H9 (cell line): ENCODE measurements around the gene RANBP3. TPM values are rescaled to one million over a fixed set of nuclear protein-coding genes. Genes with fewer than 3 reads are reported as not detected.

Source experiments
- DNase-seq: peaks from one replicate; pipeline ENCODE4 v3.0.0-alpha.2; 2017
- H2AFZ ChIP-seq: one replicate; pipeline ENCODE4 v1.6.1; 2013; ENCODE audit warnings: mild to moderate bottlenecking, low read length, control low read depth, moderate library complexity
- H2AK5ac ChIP-seq: 2 replicates; pipeline ENCODE4 v1.6.1; 2013; ENCODE audit warnings: low read length, control low read depth, mixed read lengths; ENCODE audit not compliant: insufficient read length
- H2BK120ac ChIP-seq: one replicate; pipeline ENCODE4 v1.6.1; 2013; ENCODE audit warnings: low read depth, mild to moderate bottlenecking, low read length, control low read depth, inconsistent platforms; ENCODE audit not compliant: poor library complexity, severe bottlenecking
- H2BK12ac ChIP-seq: 2 replicates; pipeline ENCODE4 v1.6.1; 2013; ENCODE audit warnings: low read length, control low read depth, mixed read lengths, low read depth; ENCODE audit not compliant: insufficient read length
- H2BK15ac ChIP-seq: 2 replicates; pipeline ENCODE4 v1.6.1; 2013; ENCODE audit warnings: low read depth, low read length, control low read depth
- H2BK20ac ChIP-seq: one replicate; pipeline ENCODE4 v1.6.1; 2013; ENCODE audit warnings: low read depth, mild to moderate bottlenecking, low read length, control low read depth, inconsistent platforms; ENCODE audit not compliant: poor library complexity, severe bottlenecking
- H2BK5ac ChIP-seq: 2 replicates; pipeline ENCODE4 v1.6.1; 2013; ENCODE audit warnings: low read length, control low read depth, mixed read lengths; ENCODE audit not compliant: insufficient read length
- H3K14ac ChIP-seq: 2 replicates; pipeline ENCODE4 v1.6.1; 2013; ENCODE audit warnings: low read length, control low read depth; ENCODE audit not compliant: insufficient read depth
- H3K18ac ChIP-seq: 2 replicates; pipeline ENCODE4 v1.6.1; 2013; ENCODE audit warnings: low read depth, mild to moderate bottlenecking, mixed read lengths, low read length, control low read depth; ENCODE audit not compliant: insufficient read length
- H3K23ac ChIP-seq: 2 replicates; pipeline ENCODE4 v1.6.1; 2013; ENCODE audit warnings: low read length, control low read depth, mixed read lengths, low read depth; ENCODE audit not compliant: insufficient read length
- H3K23me2 ChIP-seq: 2 replicates; pipeline ENCODE4 v1.6.1; 2013; ENCODE audit warnings: low read depth, mild to moderate bottlenecking, mixed read lengths, low read length, control low read depth; ENCODE audit not compliant: insufficient read length, poor library complexity, severe bottlenecking
- H3K27ac ChIP-seq: 2 replicates; pipeline ENCODE4 v1.5.1; 2013; ENCODE audit warnings: low read length, control low read depth, mixed read lengths, low read depth; ENCODE audit not compliant: insufficient read length
- H3K27me3 ChIP-seq: 2 replicates; pipeline ENCODE4 v1.6.1; 2013; ENCODE audit warnings: low read length, control low read depth, inconsistent platforms; ENCODE audit not compliant: insufficient read depth
- H3K4ac ChIP-seq: 2 replicates; pipeline ENCODE4 v1.6.1; 2013; ENCODE audit warnings: low read depth, mild to moderate bottlenecking, control low read depth, inconsistent platforms, low read length, moderate library complexity
- H3K4me1 ChIP-seq: 2 replicates; pipeline ENCODE4 v1.6.1; 2013; ENCODE audit warnings: low read length, control low read depth, inconsistent platforms; ENCODE audit not compliant: insufficient read depth
- H3K4me2 ChIP-seq: 2 replicates; pipeline ENCODE4 v1.6.1; 2013; ENCODE audit warnings: low read length, control low read depth, mixed read lengths; ENCODE audit not compliant: insufficient read length, insufficient read depth
- H3K56ac ChIP-seq: 2 replicates; pipeline ENCODE4 v1.6.1; 2013; ENCODE audit warnings: low read depth, mild to moderate bottlenecking, mixed read lengths, low read length, control low read depth; ENCODE audit not compliant: insufficient read length
- H3K79me1 ChIP-seq: 2 replicates; pipeline ENCODE4 v1.6.1; 2013; ENCODE audit warnings: low read depth, mild to moderate bottlenecking, moderate library complexity, low read length, control low read depth, inconsistent platforms; ENCODE audit not compliant: insufficient read depth, poor library complexity, severe bottlenecking
- H3K79me2 ChIP-seq: 2 replicates; pipeline ENCODE4 v1.6.1; 2013; ENCODE audit warnings: low read length, control low read depth, inconsistent platforms; ENCODE audit not compliant: insufficient read depth
- H3K9ac ChIP-seq: 2 replicates; pipeline ENCODE4 v1.6.1; 2013; ENCODE audit warnings: low read length, control low read depth, mixed read lengths; ENCODE audit not compliant: insufficient read length; ENCODE audit errors: extremely low read depth
- H3K9me3 ChIP-seq: one replicate; pipeline ENCODE4 v1.6.1; 2013; ENCODE audit warnings: low read depth, low read length, inconsistent platforms; ENCODE audit not compliant: control insufficient read depth
- H3T11ph ChIP-seq: one replicate; pipeline ENCODE4 v1.6.1; 2013; ENCODE audit warnings: mild to moderate bottlenecking, low read length, control low read depth, inconsistent platforms
- H4K20me1 ChIP-seq: one replicate; pipeline ENCODE4 v1.6.1; 2013; ENCODE audit not compliant: control insufficient read depth, insufficient read length, insufficient read depth
- H4K5ac ChIP-seq: 2 replicates; pipeline ENCODE4 v1.6.1; 2013; ENCODE audit warnings: low read depth, mild to moderate bottlenecking, mixed read lengths, low read length, control low read depth; ENCODE audit not compliant: insufficient read length
- H4K8ac ChIP-seq: replicated peaks from 2 replicates; pipeline ENCODE4 v1.6.1; 2013; ENCODE audit warnings: low read length, control low read depth, mixed read lengths, low read depth; ENCODE audit not compliant: insufficient read length
- H4K91ac ChIP-seq: 2 replicates; pipeline ENCODE4 v1.6.1; 2013; ENCODE audit warnings: low read depth, mild to moderate bottlenecking, moderate library complexity, mixed read lengths, low read length, control low read depth; ENCODE audit not compliant: insufficient read length
- H3K27ac Mint-ChIP-seq, 3 experiments: 2 replicates in 2 of 3; 3 replicates in 1 of 3; pipeline ENCODE4 v1.8.0; 2020 to 2021; ENCODE audit warnings: mixed read lengths in 3 of 3, mild to moderate bottlenecking in 1 of 3, moderate library complexity in 1 of 3
- H3K27me3 Mint-ChIP-seq: 2 replicates; pipeline ENCODE4 v1.8.0; 2021; ENCODE audit warnings: low read depth, mild to moderate bottlenecking, moderate library complexity, mixed read lengths
- H3K36me3 Mint-ChIP-seq, 3 experiments: 2 replicates in 2 of 3; 3 replicates in 1 of 3; pipeline ENCODE4 v1.8.0; 2020 to 2021; ENCODE audit warnings: low read depth in 3 of 3, mixed read lengths in 3 of 3; ENCODE audit not compliant: insufficient read depth in 1 of 3
- H3K4me1 Mint-ChIP-seq, 2 experiments: 2 replicates each; pipeline ENCODE4 v1.8.0; 2020; ENCODE audit warnings: mixed read lengths in 2 of 2
- H3K4me3 Mint-ChIP-seq, 2 experiments: 2 replicates in 1 of 2; 3 replicates in 1 of 2; pipeline ENCODE4 v1.8.0; 2020 to 2021; ENCODE audit warnings: mild to moderate bottlenecking in 2 of 2, mixed read lengths in 2 of 2, moderate library complexity in 1 of 2
- H3K9me3 Mint-ChIP-seq, 2 experiments: 2 replicates in 1 of 2; 3 replicates in 1 of 2; pipeline ENCODE4 v1.8.0; 2020; ENCODE audit warnings: mild to moderate bottlenecking in 2 of 2, mixed read lengths in 2 of 2, moderate library complexity in 1 of 2
- CTCF ChIP-seq: fragments of 200-600 bp; sonication (generic); conservative IDR thresholded peaks from 3 replicates; pipeline ENCODE4 v1.8.0; 2021; ENCODE audit warnings: antibody characterized with exemption, mild to moderate bottlenecking
- WGBS: extraction: QIAGEN DNeasy Blood & Tissue Kit; methylation state at CpG from one replicate; pipeline ENCODE4 v1.1.7; 2013; ENCODE audit warnings: missing lambda C conversion rate, low lambda C conversion rate, mixed read lengths; ENCODE audit not compliant: insufficient read length; ENCODE audit errors: extremely low coverage; 5-methylcytosine and 5-hydroxymethylcytosine counted together
- total RNA-seq: library from RNA; stranded (reverse); gene quantifications from 2 replicates; pipeline ENCODE4 v1.2.1, GENCODE V29; 2021

The RANBP3 gene
- total RNA-seq, 1 experiment from 2014 or later: 86.5 TPM

GRCh38 chr19:5916181-5916708, 61.7 kb downstream of the RANBP3 start:
- Histone ChIP-seq H3K79me1 (no peaks in the 10 kb centered on the region), H3K4me2 (no peak overlapping the region), H3K18ac (no peak overlapping the region), H3K23ac (no peak overlapping the region), H2AFZ (no peak overlapping the region), H3T11ph (no peak overlapping the region), H2BK20ac (no peak overlapping the region), H2BK120ac (no peak overlapping the region), H3K4ac (no peak overlapping the region), H3K56ac (no peak overlapping the region), H4K8ac (no peak overlapping the region), H4K20me1 (no peaks in the 10 kb centered on the region), H2BK12ac (no peak overlapping the region), H3K4me1 (no peaks in the 10 kb centered on the region), H3K79me2 (no peaks in the 10 kb centered on the region), H3K9ac (no peak overlapping the region), H2BK15ac (no peak overlapping the region), H4K91ac (no peak overlapping the region), H2BK5ac (no peak overlapping the region), H4K5ac (no peak overlapping the region), H3K23me2 (no peaks in the 10 kb centered on the region), H2AK5ac (no peak overlapping the region), H3K9me3 (no peaks in the 10 kb centered on the region), H3K27me3 (no peaks in the 10 kb centered on the region), H3K14ac (no peak overlapping the region), H3K27ac (no peak overlapping the region)
- no CpG with 5 or more reads among the region's 14 CpGs for WGBS
- H3K36me3 Mint-ChIP-seq: peaks cover 11 to 45% (median 34%) of the 10 kb centered on the region in 3 experiments
- no peak for DNase-seq
- TF ChIP-seq CTCF: no peak
- H3K9me3 Mint-ChIP-seq: no peaks in the 10 kb centered on the region
- no peak overlapping the region for H3K27ac Mint-ChIP-seq
- no peaks in the 10 kb centered on the region; the same call in 1 of the 2 replicates for H3K27me3 Mint-ChIP-seq
- H3K4me3 Mint-ChIP-seq: no peak overlapping the region
- no peaks in the 10 kb centered on the region for H3K4me1 Mint-ChIP-seq
